Osteocyte (in vitro differentiated cells): Measurements from ENCODE around the gene ECM2. TPM values are rescaled to one million over a fixed set of nuclear protein-coding genes. Genes with fewer than 3 reads are reported as not detected.

Experiments used
- DNase-seq: peaks from one replicate; pipeline ENCODE4 v3.0.0; 2021; ENCODE audit warnings: mixed read lengths; ENCODE audit not compliant: unreplicated experiment; ENCODE audit errors: extremely low spot score
- H3K27ac Mint-ChIP-seq: one replicate; pipeline ENCODE4 v1.8.0; 2021; ENCODE audit warnings: mild to moderate bottlenecking, mixed read lengths; ENCODE audit not compliant: unreplicated experiment
- H3K27me3 Mint-ChIP-seq: one replicate; pipeline ENCODE4 v1.8.0; 2021; ENCODE audit warnings: mixed read lengths; ENCODE audit not compliant: unreplicated experiment
- H3K36me3 Mint-ChIP-seq: one replicate; pipeline ENCODE4 v1.8.0; 2021; ENCODE audit warnings: mixed read lengths; ENCODE audit not compliant: unreplicated experiment
- H3K4me1 Mint-ChIP-seq: one replicate; pipeline ENCODE4 v1.8.0; 2021; ENCODE audit warnings: mixed read lengths; ENCODE audit not compliant: unreplicated experiment
- H3K4me3 Mint-ChIP-seq: one replicate; pipeline ENCODE4 v1.8.0; 2021; ENCODE audit warnings: mild to moderate bottlenecking, moderate library complexity, mixed read lengths; ENCODE audit not compliant: unreplicated experiment
- H3K9me3 Mint-ChIP-seq: one replicate; pipeline ENCODE4 v1.8.0; 2021; ENCODE audit warnings: mixed read lengths; ENCODE audit not compliant: unreplicated experiment
- CTCF ChIP-seq: fragments of 200-600 bp; sonication (generic); IDR thresholded peaks from 2 replicates; pipeline ENCODE4 v1.5.0; 2021; ENCODE audit warnings: antibody characterized with exemption, mild to moderate bottlenecking, moderate library complexity
- total RNA-seq: library from RNA; stranded (reverse); gene quantifications from 2 replicates; pipeline ENCODE4 v1.2.1, GENCODE V29; 2021

Gene ECM2
- total RNA-seq, 1 donor from 2014 or later = 53.3 TPM

GRCh38 chr9:92514635-92515034, 21.2 kb downstream of the ECM2 start:
- no peak for TF ChIP-seq CTCF
- Mint-ChIP-seq H3K27me3 (no peaks in the 10 kb centered on the region), H3K4me3 (no peak overlapping the region), H3K27ac (no peak overlapping the region), H3K36me3 (peaks cover 27% of the 10 kb centered on the region), H3K9me3 (peaks cover 3% of the 10 kb centered on the region), H3K4me1 (peaks cover 36% of the 10 kb centered on the region)
- DNase-seq = no peak

DNA sequence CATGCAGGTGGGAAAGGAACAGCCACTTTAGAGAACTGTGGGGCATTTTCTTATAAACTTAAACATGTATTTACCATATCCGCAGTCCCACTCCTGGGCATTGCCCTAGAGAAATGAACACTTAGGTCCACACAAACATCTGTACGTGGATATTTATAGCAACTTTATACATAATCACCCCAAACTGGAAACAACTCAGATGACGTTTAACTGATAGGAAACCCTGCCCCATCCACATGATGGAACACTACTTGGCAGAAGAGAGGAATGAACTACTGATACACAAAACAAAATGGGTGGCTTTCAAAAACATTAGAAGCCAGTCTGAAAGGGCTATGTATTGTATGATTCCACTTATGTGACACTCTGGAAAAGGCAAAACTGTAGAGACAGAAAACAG, 22.4 kb downstream of the ECM2 start:
- H3K27me3 Mint-ChIP-seq = no peaks in the 10 kb centered on the region
- no peak for DNase-seq
- H3K27ac Mint-ChIP-seq = peak overlapping the region; percentile 75
- H3K36me3 Mint-ChIP-seq = peaks cover 21% of the 10 kb centered on the region
- peaks cover 39% of the 10 kb centered on the region for H3K4me1 Mint-ChIP-seq
- H3K4me3 Mint-ChIP-seq = no peak overlapping the region
- TF ChIP-seq CTCF = no peak
- H3K9me3 Mint-ChIP-seq = peaks cover 3% of the 10 kb centered on the region

DNA sequence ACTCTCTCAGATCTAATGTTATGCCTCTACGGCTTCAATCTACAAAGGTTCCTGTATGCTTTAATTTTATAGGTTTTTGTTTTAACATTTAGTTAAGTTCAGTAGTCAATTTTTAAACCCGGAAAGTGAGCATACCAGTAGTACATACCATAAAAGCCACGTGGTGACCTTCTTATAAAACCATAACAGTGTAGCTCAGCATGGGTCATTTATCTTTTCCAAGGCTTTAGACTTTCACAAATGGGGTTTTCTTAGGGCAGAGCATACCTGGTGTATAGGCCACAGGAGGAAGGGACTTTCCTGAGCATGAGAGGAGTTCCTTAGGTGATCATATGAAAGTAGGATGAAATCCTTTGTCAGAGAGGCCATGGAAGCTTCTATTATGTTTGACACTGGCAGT, 23.2 kb downstream of the ECM2 start:
- no peak for DNase-seq
- Mint-ChIP-seq H3K27me3 (no peaks in the 10 kb centered on the region), H3K4me1 (peaks cover 46% of the 10 kb centered on the region), H3K27ac (peak overlapping the region; percentile 75), H3K4me3 (no peak overlapping the region), H3K9me3 (peaks cover 3% of the 10 kb centered on the region), H3K36me3 (peaks cover 19% of the 10 kb centered on the region)
- no peak for TF ChIP-seq CTCF

- TF ChIP-seq CTCF = no peak
- DNase-seq = no peak
- Mint-ChIP-seq H3K4me3 (no peak overlapping the region), H3K9me3 (peaks cover 3% of the 10 kb centered on the region), H3K4me1 (peaks cover 55% of the 10 kb centered on the region), H3K27me3 (no peaks in the 10 kb centered on the region), H3K36me3 (peaks cover 13% of the 10 kb centered on the region), H3K27ac (no peak overlapping the region)
Observed at GRCh38 chr9:92510747-92511146, 25.0 kb downstream of the ECM2 start.

GRCh38 chr9:92509050-92509449, 26.7 kb downstream of the ECM2 start:
- Mint-ChIP-seq H3K27me3 (no peaks in the 10 kb centered on the region), H3K27ac (no peak overlapping the region), H3K4me3 (no peak overlapping the region), H3K4me1 (peaks cover 65% of the 10 kb centered on the region), H3K36me3 (peaks cover 8% of the 10 kb centered on the region), H3K9me3 (peaks cover 3% of the 10 kb centered on the region)
- no peak for DNase-seq
- TF ChIP-seq CTCF = no peak
